DMS114 treated with DMSO at 0.1 percent for 48 hours (cell line): ENCODE results near the gene NFE2L2.
A peak's percentile ranks its signal among the peaks of the same experiment; 100 is the strongest.
"Not testable (repeated sequence)": the region's sequence is repeated elsewhere in the genome, so short reads cannot be mapped to it uniquely, and the experiment has no call there.

ENCODE experiments used
- DNase-seq: peaks from one replicate; lab custom pipeline; 2025; ENCODE audit not compliant: unreplicated experiment; lab: John Stamatoyannopoulos, UW

Gene NFE2L2

GRCh38 chr2:177239932-177240630 lies 24.4 kb downstream of the NFE2L2 start:
- no peak for DNase-seq

GRCh38 chr2:177239053-177239452 lies 25.5 kb downstream of the NFE2L2 start:
- no peak for DNase-seq

DNA sequence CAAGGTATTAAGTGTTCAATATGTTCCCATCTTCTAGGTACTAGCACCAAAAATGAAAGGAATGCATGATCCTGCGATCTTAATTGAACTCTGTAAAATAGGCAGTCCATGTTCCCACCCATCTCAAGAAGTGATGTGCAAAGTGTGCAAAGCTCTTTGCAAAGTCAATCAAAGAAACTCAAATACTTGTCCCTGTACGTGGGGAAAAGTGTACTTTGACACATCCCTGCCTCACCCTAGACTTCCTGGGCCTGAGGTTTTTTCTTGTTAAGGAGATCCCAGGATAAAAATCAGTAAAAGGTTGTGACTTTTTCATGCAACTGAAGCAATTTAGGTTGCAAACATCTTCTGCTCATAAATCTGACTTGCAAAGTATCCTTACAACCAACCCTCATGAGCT lies 26.6 kb downstream of the NFE2L2 start:
- no peak for DNase-seq

GRCh38 chr2:177235855-177236437 lies 28.6 kb downstream of the NFE2L2 start:
- no peak for DNase-seq

DNA sequence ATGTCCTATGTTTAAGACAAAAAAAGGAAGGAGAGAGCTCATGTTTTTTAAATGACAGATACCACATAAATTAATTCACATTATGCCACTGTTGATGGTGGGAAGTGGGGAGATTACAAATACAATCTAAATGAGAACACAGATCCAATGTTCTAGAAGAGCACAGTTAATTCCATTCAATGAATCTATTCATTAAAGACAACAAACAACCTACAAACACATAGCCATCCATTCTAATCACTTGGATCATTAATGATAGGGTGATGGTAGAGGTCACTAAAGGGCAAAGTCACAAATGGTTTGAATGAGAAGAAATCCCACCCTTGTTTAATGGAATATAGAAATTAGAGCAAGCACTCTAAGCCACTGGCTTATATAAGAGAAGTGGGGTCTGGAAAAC lies 30.3 kb downstream of the NFE2L2 start:
- no peak for DNase-seq

DNA sequence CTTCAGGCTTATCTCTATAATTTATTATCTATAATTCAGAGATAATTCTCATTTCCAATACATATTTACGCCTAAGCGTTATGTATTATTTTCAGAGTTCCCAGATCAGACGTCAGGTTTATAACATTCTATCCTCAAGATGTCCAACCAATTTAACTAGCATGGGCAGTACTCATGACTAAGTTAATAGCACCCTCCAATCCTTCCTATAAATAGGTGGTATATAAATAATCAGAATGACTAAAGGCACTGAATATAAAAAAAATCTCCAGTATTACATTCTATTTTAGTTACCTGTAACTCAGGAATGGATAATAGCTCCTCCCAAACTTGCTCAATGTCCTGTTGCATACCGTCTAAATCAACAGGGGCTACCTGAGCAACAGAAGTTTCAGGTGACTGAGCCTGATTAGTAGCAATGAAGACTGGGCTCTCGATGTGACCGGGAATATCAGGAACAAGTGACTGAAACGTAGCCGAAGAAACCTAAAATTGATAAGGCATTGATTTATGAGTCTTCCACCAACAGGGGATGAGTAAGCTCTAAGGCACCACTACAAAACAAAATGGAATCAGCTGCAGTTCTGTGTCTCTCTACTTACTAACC lies 32.3 kb downstream of the NFE2L2 start:
- DNase-seq, result no peak

- no peak for DNase-seq
These were observed 33.3 kb downstream of the NFE2L2 start for GRCh38 chr2:177231270-177231669.

DNA sequence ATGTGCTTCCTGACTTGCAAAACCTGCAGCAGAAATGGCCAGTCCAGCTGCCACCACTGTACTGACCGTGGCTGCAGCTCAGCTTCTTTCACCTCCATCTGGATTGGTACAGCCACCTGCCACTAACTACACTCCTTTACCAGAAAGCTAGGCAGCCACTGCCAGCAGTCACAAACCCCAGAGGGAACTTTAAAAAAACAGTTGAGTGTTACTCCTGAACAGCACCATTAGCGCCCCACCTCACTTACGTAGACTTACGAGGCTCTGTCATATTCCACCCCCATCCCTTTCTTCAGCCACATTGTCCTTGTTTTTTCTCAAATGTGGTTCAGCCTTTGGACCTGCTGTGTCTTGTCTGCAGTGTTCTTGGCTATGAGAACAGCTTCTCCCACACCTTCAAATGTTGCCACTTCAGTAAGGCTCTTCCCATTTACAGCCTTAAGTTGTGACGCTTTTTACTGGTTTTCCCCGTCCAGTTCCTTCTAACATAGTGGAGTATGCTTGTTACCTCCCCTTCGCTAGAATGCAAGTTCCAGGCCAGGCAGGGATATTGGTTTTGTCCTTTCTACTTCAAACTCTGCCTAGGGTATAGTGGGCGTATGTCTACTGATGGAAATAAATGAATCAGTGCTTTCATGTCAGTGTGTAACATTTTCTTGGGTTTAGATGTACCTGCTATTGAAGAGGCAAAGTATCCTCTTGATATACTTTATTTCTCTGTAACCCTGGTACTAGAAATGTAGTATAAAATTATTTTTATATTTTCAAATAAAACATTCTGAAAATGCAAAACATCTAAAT lies 34.9 kb downstream of the NFE2L2 start:
- DNase-seq, result no peak

GRCh38 chr2:177225965-177226360 lies 38.6 kb downstream of the NFE2L2 start:
- no peak for DNase-seq

- not testable (repeated sequence) for DNase-seq
These were observed 41.1 kb downstream of the NFE2L2 start for GRCh38 chr2:177223436-177223835.

- no peak for DNase-seq
These were observed 42.6 kb downstream of the NFE2L2 start for GRCh38 chr2:177221970-177222369.

GRCh38 chr2:177221534-177221933 lies 43.0 kb downstream of the NFE2L2 start:
- DNase-seq, result no peak

DNA sequence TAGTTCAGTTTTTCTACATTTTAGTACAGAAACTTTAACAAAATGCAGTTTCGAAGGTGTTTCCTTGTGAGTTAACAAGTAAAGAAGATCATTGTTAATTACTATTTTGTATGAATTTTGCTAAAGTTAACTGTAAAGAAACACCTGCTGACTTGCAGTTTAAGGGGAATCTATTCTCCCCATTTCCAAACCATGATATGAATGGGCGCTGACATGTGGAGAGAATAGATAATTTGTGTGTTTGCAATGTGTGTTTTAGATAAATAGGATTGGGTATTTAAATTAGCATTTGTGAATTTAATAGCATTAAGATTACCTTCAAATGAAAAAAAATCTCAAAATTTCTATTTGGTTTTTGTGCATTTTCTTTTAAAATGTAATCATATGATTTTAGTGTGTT lies 44.7 kb downstream of the NFE2L2 start:
- not testable (repeated sequence) for DNase-seq

DNA sequence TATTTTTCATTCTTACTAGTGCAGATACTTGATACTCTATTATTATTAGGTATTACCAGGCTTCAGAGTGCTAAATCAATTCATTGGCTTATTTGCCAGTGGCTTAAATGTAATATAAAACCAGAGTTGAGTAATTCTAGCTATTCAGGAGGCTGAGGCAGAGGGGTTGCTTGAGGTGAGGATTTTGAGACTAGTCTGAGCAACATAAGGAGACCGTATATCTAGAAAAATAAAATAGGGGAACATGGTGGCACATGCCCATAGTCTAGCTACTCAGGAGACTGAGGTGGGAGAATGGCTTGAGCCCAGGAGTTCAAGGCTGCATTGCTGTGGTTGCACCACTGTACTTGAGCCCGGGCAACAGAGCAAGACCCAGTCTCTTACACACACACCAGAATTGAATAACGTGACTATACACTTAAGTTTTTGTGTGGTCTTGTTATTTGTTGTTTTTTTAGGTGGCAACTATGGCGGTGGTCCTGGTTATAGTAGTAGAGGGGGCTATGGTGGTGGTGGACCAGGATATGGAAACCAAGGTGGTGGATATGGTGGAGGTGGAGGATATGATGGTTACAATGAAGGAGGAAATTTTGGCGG lies 47.2 kb downstream of the NFE2L2 start:
- no peak for DNase-seq

GRCh38 chr2:177212891-177213856 lies 51.4 kb downstream of the NFE2L2 start:
- peak; percentile 60 for DNase-seq

DNA sequence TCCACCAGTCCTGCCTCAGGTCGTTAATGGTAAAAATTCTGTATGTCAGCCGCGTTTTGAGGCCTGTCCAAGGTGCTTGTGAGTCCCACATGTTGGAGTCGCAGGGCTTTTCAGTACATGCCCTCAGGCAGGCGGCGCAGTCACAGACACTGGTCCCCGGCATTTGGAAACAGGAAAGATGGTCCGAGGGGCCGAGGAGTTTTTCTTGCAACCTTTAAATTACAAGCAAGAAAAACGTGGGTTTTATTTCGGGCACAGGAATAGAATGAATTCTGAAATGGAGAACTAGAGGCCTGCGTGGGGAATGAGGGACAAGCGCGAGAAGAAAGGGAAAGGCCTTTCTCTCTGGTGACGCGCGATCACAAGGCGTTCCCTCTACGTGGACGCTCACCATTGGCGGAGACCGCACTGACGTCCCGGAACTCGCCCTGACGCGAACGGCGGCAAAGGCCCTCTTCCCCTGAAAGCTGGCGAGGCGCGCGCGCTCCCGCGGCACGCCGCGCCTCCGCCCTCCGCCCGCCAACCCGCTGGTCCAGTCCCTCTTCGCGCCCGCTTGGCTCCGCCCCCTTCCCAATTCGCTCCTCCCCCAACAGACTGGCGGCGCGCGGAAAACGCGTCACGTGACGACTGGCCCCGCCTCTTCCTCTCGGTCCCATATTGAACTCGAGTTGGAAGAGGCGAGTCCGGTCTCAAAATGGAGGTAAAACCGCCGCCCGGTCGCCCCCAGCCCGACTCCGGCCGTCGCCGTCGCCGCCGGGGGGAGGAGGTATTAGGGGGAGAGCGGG lies 52.2 kb downstream of the NFE2L2 start, which contains the start of gene HNRNPA3:
HNRNPA3 (plus strand) TSS at position 689 of the 785 bp plus-strand sequence; CDS start at position 695, 6 bp downstream.
- peak; percentile 89 for DNase-seq

DNA sequence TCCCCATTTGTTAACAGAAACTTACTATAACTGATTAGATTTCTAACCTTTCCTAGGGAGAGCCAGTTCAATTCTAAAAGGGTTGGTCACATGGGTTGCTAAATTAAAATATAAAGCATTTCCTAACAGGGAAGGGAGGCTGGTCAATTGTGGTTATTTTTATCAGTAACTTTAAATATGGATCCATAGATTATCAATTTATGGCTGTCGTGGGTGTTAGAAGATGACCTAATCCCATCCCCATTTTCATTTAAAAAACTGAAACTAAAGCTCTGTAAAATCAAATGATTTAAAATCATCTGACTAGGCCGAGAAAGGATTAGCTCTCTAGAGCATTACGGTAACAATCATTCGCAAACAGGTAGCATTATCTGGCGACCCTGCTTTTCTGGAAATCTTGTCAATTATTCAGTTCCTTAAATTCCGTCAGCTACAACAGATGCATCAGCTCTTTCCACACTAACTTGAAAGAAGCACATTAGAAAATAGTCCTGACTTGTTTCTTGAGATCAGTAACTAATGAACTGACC lies 52.9 kb downstream of the NFE2L2 start:
- no peak for DNase-seq

DNA sequence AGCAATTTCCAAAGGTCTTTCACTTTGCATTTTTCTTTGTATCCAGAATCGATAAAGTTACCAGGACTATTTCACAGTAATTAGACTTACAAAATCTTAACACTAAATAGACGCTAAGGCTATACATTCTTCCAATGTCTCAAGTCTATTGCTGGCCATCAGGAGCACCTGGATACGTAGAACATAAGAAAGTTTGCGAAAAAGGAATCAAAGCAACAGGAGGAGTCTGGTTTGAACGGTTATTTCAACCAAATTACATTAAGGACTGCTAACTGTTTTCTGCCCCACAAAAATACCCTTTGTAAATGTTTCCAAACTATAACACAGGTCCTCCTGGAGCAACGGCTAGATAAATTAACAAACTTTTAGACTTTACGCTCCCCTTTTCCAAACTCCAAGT lies 53.4 kb downstream of the NFE2L2 start:
- DNase-seq, result no peak

- no peak for DNase-seq
These were observed 57.4 kb downstream of the NFE2L2 start for GRCh38 chr2:177207101-177207500.
